ENCODE measurements around the gene ANXA1. TPM values are rescaled to one million over a fixed set of nuclear protein-coding genes. Genes with fewer than 3 reads are reported as not detected.

ANXA1 gene, protein sequence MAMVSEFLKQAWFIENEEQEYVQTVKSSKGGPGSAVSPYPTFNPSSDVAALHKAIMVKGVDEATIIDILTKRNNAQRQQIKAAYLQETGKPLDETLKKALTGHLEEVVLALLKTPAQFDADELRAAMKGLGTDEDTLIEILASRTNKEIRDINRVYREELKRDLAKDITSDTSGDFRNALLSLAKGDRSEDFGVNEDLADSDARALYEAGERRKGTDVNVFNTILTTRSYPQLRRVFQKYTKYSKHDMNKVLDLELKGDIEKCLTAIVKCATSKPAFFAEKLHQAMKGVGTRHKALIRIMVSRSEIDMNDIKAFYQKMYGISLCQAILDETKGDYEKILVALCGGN
- 949 to 1,168 TPM (median 1,065 TPM) in 5 replicates for total RNA-seq (2022; extraction: Qiagen RNA extraction)

DNA sequence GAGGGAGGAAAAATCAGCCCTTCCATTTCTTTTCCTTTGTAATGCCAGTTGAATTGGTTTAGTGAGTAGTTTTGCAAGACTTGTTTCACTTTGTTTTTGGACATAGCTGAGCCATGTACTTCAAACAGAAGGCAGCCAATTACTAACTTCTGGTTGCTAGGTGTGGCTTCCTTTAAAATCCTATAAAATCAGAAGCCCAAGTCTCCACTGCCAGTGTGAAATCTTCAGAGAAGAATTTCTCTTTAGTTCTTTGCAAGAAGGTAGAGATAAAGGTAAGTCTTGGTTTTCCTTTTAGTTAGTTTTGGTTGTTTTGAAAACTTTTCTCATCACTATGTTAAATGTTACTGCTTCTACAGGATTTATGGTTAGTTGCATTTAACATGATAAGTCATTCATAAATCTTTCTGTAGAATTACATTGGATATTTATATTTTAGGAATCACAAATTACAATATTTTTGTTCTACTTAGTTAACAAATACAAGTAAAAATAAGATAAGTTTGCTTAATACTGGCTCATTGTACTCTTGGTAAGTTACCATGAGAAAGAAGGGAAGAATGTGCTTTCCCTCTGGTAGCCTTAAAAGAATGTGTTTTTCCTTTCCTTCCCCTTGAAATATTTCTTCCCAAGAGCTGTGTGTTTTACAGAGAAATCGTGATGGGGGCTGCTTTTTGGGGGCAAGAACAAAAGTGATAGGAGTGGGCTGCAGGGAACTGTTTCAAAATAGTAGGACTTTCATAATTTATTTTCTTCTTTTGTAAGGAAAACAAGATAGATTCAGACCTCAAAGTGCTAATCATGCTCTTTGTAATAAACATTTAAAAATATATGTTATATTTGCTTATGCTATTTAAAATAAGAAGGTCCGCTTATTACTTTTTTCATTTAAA lies at the start of gene ANXA1:
Gene ANXA1 (plus strand): TSS at position 213 of the 890 bp plus-strand sequence. CDS start 6,671 bp downstream, outside the sequence.

Other genes starting within 250 kb of the ANXA1 start
- 4,648 to 5,790 TPM (median 5,648 TPM) in 5 replicates for gene ALDH1A1, start 198.8 kb upstream of the ANXA1 start, total RNA-seq (2022; extraction: Qiagen RNA extraction)